GM23338 (cell line): Measurements from ENCODE around the gene CRACR2B. TPM values are rescaled to one million over a fixed set of nuclear protein-coding genes. Genes with fewer than 3 reads are reported as not detected.

Source experiments
- ATAC-seq: fragments of 200-7000 bp; cut with Tn5 transposase; 3 replicates; pipeline ENCODE4 v1.9.1; 2020
- DNase-seq: peaks from one replicate; pipeline ENCODE4 v3.0.0-alpha.2; 2015; ENCODE audit warnings: low spot score
- H2AFZ ChIP-seq: fragments of 200-600 bp; sonication (generic); 2 replicates; pipeline ENCODE4 v1.8.0; 2016; ENCODE audit warnings: antibody characterized with exemption, mild to moderate bottlenecking, moderate library complexity
- H3F3A ChIP-seq: fragments of 200-600 bp; sonication (generic); replicated peaks from 2 replicates; pipeline ENCODE4 v1.8.0; 2017; ENCODE audit warnings: antibody characterized with exemption, mixed run types, low read depth
- H3K27ac ChIP-seq: fragments of 200-600 bp; sonication (generic); 2 replicates; pipeline ENCODE4 v1.6.1; 2016; ENCODE audit warnings: low read depth
- H3K27me3 ChIP-seq: fragments of 200-600 bp; sonication (generic); 2 replicates; pipeline ENCODE4 v1.8.0; 2016; ENCODE audit warnings: mild to moderate bottlenecking, mixed run types, moderate library complexity; ENCODE audit not compliant: insufficient read depth
- H3K36me3 ChIP-seq: fragments of 200-600 bp; sonication (generic); 2 replicates; pipeline ENCODE4 v1.8.0; 2016; ENCODE audit warnings: mild to moderate bottlenecking; ENCODE audit not compliant: insufficient read depth
- H3K4me1 ChIP-seq: fragments of 200-600 bp; sonication (generic); 2 replicates; pipeline ENCODE4 v1.8.0; 2016; ENCODE audit warnings: mild to moderate bottlenecking, moderate library complexity; ENCODE audit not compliant: insufficient read depth
- H3K4me2 ChIP-seq: fragments of 200-600 bp; sonication (generic); 2 replicates; pipeline ENCODE4 v1.7.1; 2017; ENCODE audit warnings: mixed run types
- H3K4me3 ChIP-seq: fragments of 200-600 bp; sonication (generic); 2 replicates; pipeline ENCODE4 v1.6.1; 2016; ENCODE audit warnings: mixed run types
- H3K79me2 ChIP-seq: fragments of 200-600 bp; sonication (generic); replicated peaks from 2 replicates; pipeline ENCODE4 v1.8.0; 2017; ENCODE audit warnings: mild to moderate bottlenecking; ENCODE audit not compliant: insufficient read depth
- H3K9me2 ChIP-seq: fragments of 200-600 bp; sonication (generic); 2 replicates; pipeline ENCODE4 v1.8.0; 2017; ENCODE audit not compliant: insufficient read depth
- H4K20me1 ChIP-seq: fragments of 200-600 bp; sonication (generic); replicated peaks from 2 replicates; pipeline ENCODE4 v1.8.0; 2017; ENCODE audit warnings: mild to moderate bottlenecking; ENCODE audit not compliant: insufficient read depth
- H3K27ac Mint-ChIP-seq: 2 replicates; pipeline ENCODE4 v1.8.0; 2020; ENCODE audit warnings: inconsistent platforms, mild to moderate bottlenecking, moderate library complexity, mixed read lengths
- H3K27me3 Mint-ChIP-seq: 3 replicates; pipeline ENCODE4 v1.8.0; 2022; ENCODE audit warnings: low read depth, mild to moderate bottlenecking, moderate library complexity, mixed read lengths, inconsistent platforms; ENCODE audit not compliant: insufficient read depth, poor library complexity
- H3K36me3 Mint-ChIP-seq: 3 replicates; pipeline ENCODE4 v1.8.0; 2021; ENCODE audit warnings: low read depth, mild to moderate bottlenecking, inconsistent platforms, moderate library complexity, mixed read lengths
- H3K4me1 Mint-ChIP-seq: 3 replicates; pipeline ENCODE4 v1.8.0; 2020; ENCODE audit warnings: mild to moderate bottlenecking, inconsistent platforms, mixed read lengths
- H3K4me3 Mint-ChIP-seq: 3 replicates; pipeline ENCODE4 v1.8.0; 2021; ENCODE audit warnings: moderate library complexity, mild to moderate bottlenecking, inconsistent platforms, mixed read lengths
- H3K9me3 Mint-ChIP-seq: 3 replicates; pipeline ENCODE4 v1.8.0; 2020; ENCODE audit warnings: moderate library complexity, mild to moderate bottlenecking, inconsistent platforms, mixed read lengths
- CREB1 ChIP-seq: fragments of 250-450 bp; sonication (Bioruptor Pico); IDR thresholded peaks from 2 replicates; pipeline ENCODE4 v1.5.0; 2020; ENCODE audit warnings: low read depth, mild to moderate bottlenecking, moderate library complexity
- CTCF ChIP-seq, 2 experiments: fragments of 200-600 bp in 1 of 2; sonication (generic) in 1 of 2; conservative IDR thresholded peaks; 2 replicates each; pipeline versions ENCODE4 v1.5.1 to v1.6.1; 2016 to 2017; ENCODE audit warnings: antibody characterized with exemption in 2 of 2, low read depth in 2 of 2, mild to moderate bottlenecking in 2 of 2, moderate library complexity in 1 of 2
- ETS1 ChIP-seq: IDR thresholded peaks from 2 replicates; pipeline ENCODE4 v1.6.1; 2016; ENCODE audit warnings: antibody characterized with exemption
- EZH2 ChIP-seq: fragments of 200-600 bp; sonication (generic); IDR thresholded peaks from one replicate; pipeline ENCODE4 v1.8.0; 2017; ENCODE audit warnings: antibody characterized with exemption, mild to moderate bottlenecking, low read depth; ENCODE audit not compliant: unreplicated experiment
- EZH2phosphoT487 ChIP-seq: fragments of 200-600 bp; sonication (generic); IDR thresholded peaks from one replicate; pipeline ENCODE4 v1.8.1; 2018; ENCODE audit warnings: antibody characterized with exemption; ENCODE audit not compliant: unreplicated experiment
- JUNB ChIP-seq: IDR thresholded peaks from one replicate; pipeline ENCODE4 v1.6.1; 2016; ENCODE audit warnings: antibody characterized with exemption; ENCODE audit not compliant: unreplicated experiment
- NANOG ChIP-seq: IDR thresholded peaks from 2 replicates; pipeline ENCODE4 v1.6.1; 2016; ENCODE audit warnings: antibody characterized with exemption, borderline replicate concordance
- POLR2AphosphoS5 ChIP-seq: IDR thresholded peaks from 2 replicates; pipeline ENCODE4 v1.6.1; 2016; ENCODE audit warnings: antibody characterized with exemption, low read depth
- REST ChIP-seq: IDR thresholded peaks from one replicate; pipeline ENCODE4 v1.6.1; 2018; ENCODE audit warnings: antibody characterized with exemption; ENCODE audit not compliant: unreplicated experiment
- STAT1 ChIP-seq: IDR thresholded peaks from one replicate; pipeline ENCODE4 v1.6.1; 2016; ENCODE audit warnings: antibody characterized with exemption; ENCODE audit not compliant: unreplicated experiment
- ZNF114 ChIP-seq: fragments of 250-450 bp; sonication (Bioruptor Pico); IDR thresholded peaks from 2 replicates; pipeline ENCODE4 v1.5.0; 2020; ENCODE audit warnings: mild to moderate bottlenecking, moderate library complexity
- ZNF331 ChIP-seq: fragments of 250-450 bp; sonication (Bioruptor Pico); IDR thresholded peaks from 2 replicates; pipeline ENCODE4 v1.5.0; 2020; ENCODE audit warnings: low read depth, mild to moderate bottlenecking, moderate library complexity
- ZNF462 ChIP-seq: fragments of 250-450 bp; sonication (Bioruptor Pico); IDR thresholded peaks from 2 replicates; pipeline ENCODE4 v1.5.0; 2020; ENCODE audit warnings: mild to moderate bottlenecking, moderate library complexity
- polyA plus RNA-seq: library from polyadenylated mRNA; unstranded; fragments of >200 nt; fragmentation: Nextera tagmentation; extraction: Ambion mirVana; gene quantifications from 2 replicates; pipeline ENCODE4 v1.2.1, GENCODE V29; 2016
- total RNA-seq: library from RNA; depleted of rRNA; stranded (reverse); fragments of >200 nt; shearing (Covaris generic); gene quantifications from 2 replicates; pipeline ENCODE4 v1.2.3, GENCODE V29; 2014

The CRACR2B gene
- total and polyA plus RNA-seq, 2 experiments from 2014 or later: 55.9 to 64.1 TPM

- Histone ChIP-seq H3K4me3 (no peak overlapping the region), H3K79me2 (no peaks in the 10 kb centered on the region), H3K27me3 (no peaks in the 10 kb centered on the region), H3F3A (peaks cover 18% of the 10 kb centered on the region), H3K9me2 (no peaks in the 10 kb centered on the region), H2AFZ (no peak overlapping the region), H4K20me1 (peaks cover 10% of the 10 kb centered on the region), H3K4me1 (no peaks in the 10 kb centered on the region; the same call in 1 of the 2 replicates), H3K27ac (no peak overlapping the region), H3K4me2 (no peak overlapping the region), H3K36me3 (no peaks in the 10 kb centered on the region)
- ATAC-seq (no peak; the same call in 2 of the 3 replicates), DNase-seq (no peak)
- Mint-ChIP-seq H3K36me3 (peaks cover 11% of the 10 kb centered on the region), H3K9me3 (no peaks in the 10 kb centered on the region), H3K4me1 (peaks cover 4% of the 10 kb centered on the region), H3K4me3 (no peak overlapping the region), H3K27me3 (peaks cover 35% of the 10 kb centered on the region), H3K27ac (no peak overlapping the region)
- TF ChIP-seq STAT1 (no peak), REST (no peak), JUNB (no peak), ZNF462 (CRISPR knock-in tag) (no peak), EZH2phosphoT487 (no peak), CTCF (conservative IDR thresholded peaks at IDR 0.05; ENCODE audit: low read depth in 2 of 2) (no peak), POLR2AphosphoS5 (no peak), ZNF114 (no peak), NANOG (no peak), ETS1 (no peak), EZH2 (no peak), CREB1 (CRISPR knock-in tag) (no peak), ZNF331 (CRISPR knock-in tag) (no peak)
Measured at GRCh38 chr11:870418-870817, 42.7 kb downstream of the CRACR2B start.
